ENCODE measurements around the gene TRIM25.
A peak's percentile ranks its signal among the peaks of the same experiment; 100 is the strongest.
"Not testable (repeated sequence)": the region's sequence is repeated elsewhere in the genome, so short reads cannot be mapped to it uniquely, and the experiment has no call there.

The TRIM25 gene, protein sequence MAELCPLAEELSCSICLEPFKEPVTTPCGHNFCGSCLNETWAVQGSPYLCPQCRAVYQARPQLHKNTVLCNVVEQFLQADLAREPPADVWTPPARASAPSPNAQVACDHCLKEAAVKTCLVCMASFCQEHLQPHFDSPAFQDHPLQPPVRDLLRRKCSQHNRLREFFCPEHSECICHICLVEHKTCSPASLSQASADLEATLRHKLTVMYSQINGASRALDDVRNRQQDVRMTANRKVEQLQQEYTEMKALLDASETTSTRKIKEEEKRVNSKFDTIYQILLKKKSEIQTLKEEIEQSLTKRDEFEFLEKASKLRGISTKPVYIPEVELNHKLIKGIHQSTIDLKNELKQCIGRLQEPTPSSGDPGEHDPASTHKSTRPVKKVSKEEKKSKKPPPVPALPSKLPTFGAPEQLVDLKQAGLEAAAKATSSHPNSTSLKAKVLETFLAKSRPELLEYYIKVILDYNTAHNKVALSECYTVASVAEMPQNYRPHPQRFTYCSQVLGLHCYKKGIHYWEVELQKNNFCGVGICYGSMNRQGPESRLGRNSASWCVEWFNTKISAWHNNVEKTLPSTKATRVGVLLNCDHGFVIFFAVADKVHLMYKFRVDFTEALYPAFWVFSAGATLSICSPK

DNA sequence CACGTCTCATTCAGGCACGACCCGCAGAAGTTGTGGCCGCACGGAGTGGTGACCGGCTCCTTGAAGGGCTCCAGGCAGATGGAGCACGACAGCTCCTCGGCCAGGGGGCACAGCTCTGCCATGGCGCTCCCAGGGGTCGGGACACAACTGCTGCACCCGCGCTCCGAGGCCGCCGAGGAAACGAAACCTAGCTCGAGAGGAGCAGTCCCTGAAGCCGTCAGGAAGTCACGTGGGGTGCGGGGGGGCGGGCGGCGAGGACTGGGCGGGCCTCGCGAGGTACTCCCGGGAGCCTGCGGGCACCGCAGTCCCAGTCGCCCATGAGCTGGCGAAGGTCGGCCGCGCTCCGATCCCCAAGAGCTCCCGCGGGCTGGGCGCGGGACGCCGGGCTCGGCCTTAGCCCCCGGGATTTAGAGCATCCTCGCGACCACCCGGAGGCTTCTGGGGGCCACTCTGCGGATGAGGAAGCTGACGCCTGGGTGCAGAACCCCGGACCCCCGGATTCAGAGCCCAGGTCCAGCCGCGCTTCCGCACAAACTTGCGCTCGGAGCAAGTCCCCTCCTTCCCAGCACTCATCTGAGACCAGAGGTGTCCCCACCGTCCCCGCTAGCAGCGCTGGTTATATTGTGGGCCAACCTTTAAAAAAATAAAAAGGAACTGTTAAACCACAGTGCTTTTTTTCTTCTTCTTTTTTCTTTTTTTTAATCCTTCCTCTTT, at the start of gene TRIM25:
TSS of gene TRIM25 (minus strand) at position 183 of the 714 bp plus-strand sequence. CDS start at position 122, 61 bp downstream.
- Histone ChIP-seq H3K9me3 (ENCODE audit: low read length) (no peaks in the 10 kb centered on the region), H3K9ac (ENCODE audit: low read length) (peak within 1 kb of the TSS; percentile 84), H3K4me3 (ENCODE audit: low read depth in 1 of 2, low read length in 2 of 2) (peak within 1 kb of the TSS; percentile 80 to 87), H3K36me3 (ENCODE audit: insufficient read depth, low read length) (no peaks in the 10 kb centered on the region), H3K27me3 (ENCODE audit: control insufficient read depth in 1 of 2, insufficient read depth in 2 of 2, low read length in 2 of 2) (no peaks in the 10 kb centered on the region), H3K4me1 (ENCODE audit: insufficient read depth, low read length) (peaks cover 38% of the 10 kb centered on the region), H3K27ac (ENCODE audit: low read depth, low read length) (peak within 1 kb of the TSS; percentile 86)

GRCh38 chr17:56960596-56961538, 47.0 kb upstream of the TRIM25 start, which contains the start of gene COIL:
TSS of gene COIL (minus strand) at chr17:56961050. CDS start at chr17:56961019, 31 bp downstream.
- Histone ChIP-seq H3K4me1 (ENCODE audit: insufficient read depth, low read length) (peaks cover 13% of the 10 kb centered on the region), H3K4me3 (ENCODE audit: low read depth in 1 of 2, low read length in 2 of 2) (peak within 1 kb of the TSS; percentile 85 to 98), H3K27me3 (ENCODE audit: control insufficient read depth in 1 of 2, insufficient read depth in 2 of 2, low read length in 2 of 2) (no peaks in the 10 kb centered on the region), H3K9me3 (ENCODE audit: low read length) (no peaks in the 10 kb centered on the region), H3K27ac (ENCODE audit: low read depth, low read length) (peak within 1 kb of the TSS; percentile 93), H3K9ac (ENCODE audit: low read length) (peak within 1 kb of the TSS; percentile 61), H3K36me3 (ENCODE audit: insufficient read depth, low read length) (peaks cover 4% of the 10 kb centered on the region)

- Histone ChIP-seq H3K9me3 (ENCODE audit: low read length) (no peaks in the 10 kb centered on the region), H3K36me3 (ENCODE audit: insufficient read depth, low read length) (peaks cover 4% of the 10 kb centered on the region), H3K27ac (ENCODE audit: low read depth, low read length) (no peak overlapping the region), H3K27me3 (ENCODE audit: control insufficient read depth in 1 of 2, insufficient read depth in 2 of 2, low read length in 2 of 2) (no peaks in the 10 kb centered on the region), H3K9ac (ENCODE audit: low read length) (no peak overlapping the region), H3K4me1 (ENCODE audit: insufficient read depth, low read length) (peaks cover 13% of the 10 kb centered on the region), H3K4me3 (ENCODE audit: low read depth in 1 of 2, low read length in 2 of 2) (no peak overlapping the region)
These were observed 43.1 kb upstream of the TRIM25 start for GRCh38 chr17:56956992-56957391.

GRCh38 chr17:56949595-56949994, 35.7 kb upstream of the TRIM25 start:
- no peaks in the 10 kb centered on the region for H3K4me1 ChIP-seq (ENCODE audit: insufficient read depth, low read length)
- no peaks in the 10 kb centered on the region for H3K9me3 ChIP-seq (ENCODE audit: low read length)
- peaks cover 23% of the 10 kb centered on the region for H3K36me3 ChIP-seq (ENCODE audit: insufficient read depth, low read length)
- no peak overlapping the region for H3K4me3 ChIP-seq (ENCODE audit: low read depth in 1 of 2, low read length in 2 of 2)
- no peak overlapping the region for H3K27ac ChIP-seq (ENCODE audit: low read depth, low read length)
- H3K9ac ChIP-seq (ENCODE audit: low read length) = no peak overlapping the region
- H3K27me3 ChIP-seq (ENCODE audit: control insufficient read depth in 1 of 2, insufficient read depth in 2 of 2, low read length in 2 of 2) = no peaks in the 10 kb centered on the region

DNA sequence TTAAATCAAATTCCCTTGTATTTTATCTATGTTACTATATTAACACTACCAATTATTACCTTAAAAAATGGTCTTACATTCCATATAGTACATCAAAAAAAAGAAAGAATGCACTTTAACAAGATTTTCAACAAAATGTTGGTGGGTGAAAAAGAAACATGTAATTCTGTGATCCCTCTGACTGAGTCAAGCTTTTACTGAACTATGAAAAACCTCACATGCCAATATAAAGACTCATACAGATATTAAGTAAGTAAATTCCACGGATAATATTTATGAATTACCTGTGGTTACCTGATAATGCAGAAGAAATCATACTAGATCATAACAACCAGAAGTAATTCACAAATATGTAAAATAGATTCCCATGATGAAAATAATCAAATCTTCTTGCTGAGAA, 34.6 kb upstream of the TRIM25 start:
- H3K9ac ChIP-seq (ENCODE audit: low read length) = no peak overlapping the region

DNA sequence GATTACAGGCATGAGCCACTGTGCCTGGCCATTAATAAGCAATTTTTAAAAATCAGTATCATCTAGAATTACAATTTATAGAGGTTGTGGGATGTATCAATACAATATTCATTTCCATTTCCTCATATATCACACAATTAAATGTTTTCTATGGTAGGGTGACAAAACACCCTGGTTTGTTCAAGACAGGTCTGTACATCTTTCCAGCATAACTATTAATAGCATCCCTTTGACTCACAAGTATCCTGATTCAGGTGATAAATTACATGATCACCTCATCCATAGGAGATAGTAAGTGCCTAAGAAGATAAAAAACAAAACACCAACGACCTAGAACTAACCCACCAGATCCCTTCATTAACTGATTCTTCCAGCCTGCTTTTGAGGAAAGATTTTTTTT, 33.9 kb upstream of the TRIM25 start:
- Histone ChIP-seq H3K36me3 (ENCODE audit: insufficient read depth, low read length) (peaks cover 38% of the 10 kb centered on the region), H3K4me3 (ENCODE audit: low read depth in 1 of 2, low read length in 2 of 2) (no peak overlapping the region), H3K27me3 (ENCODE audit: control insufficient read depth in 1 of 2, insufficient read depth in 2 of 2, low read length in 2 of 2) (no peaks in the 10 kb centered on the region), H3K9ac (ENCODE audit: low read length) (no peak overlapping the region), H3K27ac (ENCODE audit: low read depth, low read length) (no peak overlapping the region), H3K9me3 (ENCODE audit: low read length) (no peaks in the 10 kb centered on the region), H3K4me1 (ENCODE audit: insufficient read depth, low read length) (no peaks in the 10 kb centered on the region)

More for the DNA sequence above, 34.6 kb upstream of the TRIM25 start:
- no peaks in the 10 kb centered on the region for H3K4me1 ChIP-seq (ENCODE audit: insufficient read depth, low read length)
- H3K27ac ChIP-seq (ENCODE audit: low read depth, low read length) = no peak overlapping the region
- no peak overlapping the region for H3K4me3 ChIP-seq (ENCODE audit: low read depth in 1 of 2, low read length in 2 of 2)
- no peaks in the 10 kb centered on the region for H3K9me3 ChIP-seq (ENCODE audit: low read length)
- no peaks in the 10 kb centered on the region for H3K27me3 ChIP-seq (ENCODE audit: control insufficient read depth in 1 of 2, insufficient read depth in 2 of 2, low read length in 2 of 2)
- peaks cover 32% of the 10 kb centered on the region for H3K36me3 ChIP-seq (ENCODE audit: insufficient read depth, low read length)

- no peaks in the 10 kb centered on the region for H3K9me3 ChIP-seq (ENCODE audit: low read length)
- H3K9ac ChIP-seq (ENCODE audit: low read length) = no peak overlapping the region
- H3K36me3 ChIP-seq (ENCODE audit: insufficient read depth, low read length) = peaks cover 53% of the 10 kb centered on the region
- H3K4me3 ChIP-seq (ENCODE audit: low read depth in 1 of 2, low read length in 2 of 2) = no peak overlapping the region
- H3K27me3 ChIP-seq (ENCODE audit: control insufficient read depth in 1 of 2, insufficient read depth in 2 of 2, low read length in 2 of 2) = no peaks in the 10 kb centered on the region
- no peak overlapping the region for H3K27ac ChIP-seq (ENCODE audit: low read depth, low read length)
- H3K4me1 ChIP-seq (ENCODE audit: insufficient read depth, low read length) = no peaks in the 10 kb centered on the region
These were observed 32.2 kb upstream of the TRIM25 start for GRCh38 chr17:56945938-56946505.

DNA sequence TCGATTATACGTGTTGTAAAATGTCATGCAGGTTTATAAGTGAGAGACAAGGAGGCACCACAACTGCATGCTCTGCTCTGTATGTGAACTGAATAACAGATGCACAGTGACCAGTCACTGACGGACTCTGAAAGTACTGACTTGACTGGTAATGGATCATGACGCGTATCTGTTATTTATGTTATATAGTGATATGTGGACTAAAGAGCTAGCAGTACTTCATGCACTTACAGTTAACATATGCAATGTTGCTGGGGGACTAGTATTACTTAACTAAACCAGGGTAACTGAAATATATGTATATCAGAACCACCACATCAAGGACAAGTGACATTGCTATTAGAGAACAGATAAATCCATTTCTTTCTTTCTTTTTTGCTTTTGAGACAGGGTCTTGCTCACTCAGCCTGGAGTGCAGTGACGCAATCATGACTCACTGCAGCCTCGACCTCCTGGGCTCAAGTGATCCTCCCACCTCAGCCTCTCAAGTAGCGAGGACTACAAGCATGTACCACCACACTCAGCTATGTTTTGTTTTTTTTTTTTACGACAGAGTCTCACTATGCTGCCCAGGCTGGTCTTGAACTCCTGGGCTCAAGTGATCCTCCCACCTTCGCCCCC, 29.8 kb upstream of the TRIM25 start:
- H3K9me3 ChIP-seq (ENCODE audit: low read length) = no peaks in the 10 kb centered on the region
- H3K4me1 ChIP-seq (ENCODE audit: insufficient read depth, low read length) = no peaks in the 10 kb centered on the region
- H3K36me3 ChIP-seq (ENCODE audit: insufficient read depth, low read length) = peaks cover 43% of the 10 kb centered on the region
- no peak overlapping the region for H3K4me3 ChIP-seq (ENCODE audit: low read depth in 1 of 2, low read length in 2 of 2)
- no peaks in the 10 kb centered on the region for H3K27me3 ChIP-seq (ENCODE audit: control insufficient read depth in 1 of 2, insufficient read depth in 2 of 2, low read length in 2 of 2)
- H3K27ac ChIP-seq (ENCODE audit: low read depth, low read length) = no peak overlapping the region
- no peak overlapping the region for H3K9ac ChIP-seq (ENCODE audit: low read length)

DNA sequence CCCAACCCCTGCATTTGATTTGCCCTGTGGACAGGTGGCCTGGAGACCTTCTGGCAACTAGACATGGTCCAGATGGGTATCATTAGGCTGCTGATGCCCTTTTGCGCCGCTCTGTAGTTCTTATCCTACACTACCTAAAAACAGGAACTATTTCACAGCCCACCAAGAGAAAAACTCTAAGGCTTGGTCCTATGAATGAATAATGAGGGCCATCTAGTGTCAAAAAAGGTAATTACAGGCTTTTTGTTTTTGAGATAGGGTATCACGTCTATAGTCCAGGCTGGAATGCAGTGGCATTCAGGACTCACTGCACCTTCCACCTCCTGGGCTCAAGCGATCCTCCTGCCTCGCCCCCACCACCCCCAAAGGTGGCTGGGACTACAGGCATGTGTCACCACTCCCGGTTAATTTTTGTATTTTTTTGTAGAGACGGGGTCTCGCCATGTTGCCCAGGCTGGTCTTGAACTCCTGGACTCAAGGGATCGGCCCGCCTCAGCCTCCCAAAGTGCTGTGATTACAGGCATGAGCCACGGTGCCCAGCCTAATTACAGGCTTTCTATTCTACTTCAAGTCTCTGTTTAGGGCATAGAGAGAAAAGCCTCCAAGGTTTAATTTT, 26.1 kb upstream of the TRIM25 start:
- no peak overlapping the region for H3K9ac ChIP-seq (ENCODE audit: low read length)
- H3K36me3 ChIP-seq (ENCODE audit: insufficient read depth, low read length) = peaks cover 52% of the 10 kb centered on the region
- H3K4me3 ChIP-seq (ENCODE audit: low read depth in 1 of 2, low read length in 2 of 2) = no peak overlapping the region
- H3K27me3 ChIP-seq (ENCODE audit: control insufficient read depth in 1 of 2, insufficient read depth in 2 of 2, low read length in 2 of 2) = no peaks in the 10 kb centered on the region
- no peaks in the 10 kb centered on the region for H3K4me1 ChIP-seq (ENCODE audit: insufficient read depth, low read length)
- H3K9me3 ChIP-seq (ENCODE audit: low read length) = no peaks in the 10 kb centered on the region
- no peak overlapping the region for H3K27ac ChIP-seq (ENCODE audit: low read depth, low read length)

DNA sequence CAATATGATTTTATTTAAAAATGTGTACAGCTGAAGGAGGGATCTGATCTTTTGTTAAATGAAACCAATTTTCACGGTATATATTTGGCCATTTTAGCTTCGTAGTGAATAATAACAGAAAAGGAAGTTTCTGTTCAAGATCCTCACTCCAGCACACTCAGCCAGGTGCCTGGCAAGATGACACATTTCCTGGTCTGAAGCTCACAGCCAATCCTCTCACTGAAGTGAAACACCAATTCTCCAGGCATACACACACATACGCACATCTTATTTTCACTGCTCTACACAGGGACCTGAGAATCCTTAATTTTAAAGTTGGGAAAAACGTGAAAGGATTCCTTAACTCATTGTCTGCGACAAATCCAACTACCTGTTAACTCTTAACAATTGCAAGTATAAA, 24.4 kb upstream of the TRIM25 start:
- not testable (repeated sequence) for H3K27me3 ChIP-seq (ENCODE audit: control insufficient read depth in 1 of 2, insufficient read depth in 2 of 2, low read length in 2 of 2); H3K9ac ChIP-seq (ENCODE audit: low read length); H3K4me3 ChIP-seq (ENCODE audit: low read depth in 1 of 2, low read length in 2 of 2); H3K27ac ChIP-seq (ENCODE audit: low read depth, low read length); H3K4me1 ChIP-seq (ENCODE audit: insufficient read depth, low read length); H3K9me3 ChIP-seq (ENCODE audit: low read length)
- peaks cover 43% of the 10 kb centered on the region for H3K36me3 ChIP-seq (ENCODE audit: insufficient read depth, low read length)
